Measurements from ENCODE around the gene KRI1.

DNA sequence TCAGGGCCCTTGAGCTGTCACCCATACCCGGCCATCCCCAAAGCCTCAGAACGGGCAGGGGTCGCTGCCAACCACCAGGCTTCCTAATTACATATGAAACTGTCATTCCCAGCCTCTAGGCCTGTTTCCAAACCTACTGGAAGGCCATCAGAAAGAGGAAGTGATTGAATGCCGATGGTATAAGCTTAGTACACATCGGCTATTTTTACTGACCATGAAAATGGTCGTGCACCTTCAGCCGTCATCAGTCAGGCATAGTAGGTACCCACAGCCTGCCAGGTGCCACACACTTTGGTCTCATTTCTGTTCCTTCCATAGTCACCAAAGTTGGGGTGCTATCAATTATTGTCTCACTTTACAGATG is 10.2 kb downstream of the KRI1 start:
- TF ChIP-seq, protein P1, sequence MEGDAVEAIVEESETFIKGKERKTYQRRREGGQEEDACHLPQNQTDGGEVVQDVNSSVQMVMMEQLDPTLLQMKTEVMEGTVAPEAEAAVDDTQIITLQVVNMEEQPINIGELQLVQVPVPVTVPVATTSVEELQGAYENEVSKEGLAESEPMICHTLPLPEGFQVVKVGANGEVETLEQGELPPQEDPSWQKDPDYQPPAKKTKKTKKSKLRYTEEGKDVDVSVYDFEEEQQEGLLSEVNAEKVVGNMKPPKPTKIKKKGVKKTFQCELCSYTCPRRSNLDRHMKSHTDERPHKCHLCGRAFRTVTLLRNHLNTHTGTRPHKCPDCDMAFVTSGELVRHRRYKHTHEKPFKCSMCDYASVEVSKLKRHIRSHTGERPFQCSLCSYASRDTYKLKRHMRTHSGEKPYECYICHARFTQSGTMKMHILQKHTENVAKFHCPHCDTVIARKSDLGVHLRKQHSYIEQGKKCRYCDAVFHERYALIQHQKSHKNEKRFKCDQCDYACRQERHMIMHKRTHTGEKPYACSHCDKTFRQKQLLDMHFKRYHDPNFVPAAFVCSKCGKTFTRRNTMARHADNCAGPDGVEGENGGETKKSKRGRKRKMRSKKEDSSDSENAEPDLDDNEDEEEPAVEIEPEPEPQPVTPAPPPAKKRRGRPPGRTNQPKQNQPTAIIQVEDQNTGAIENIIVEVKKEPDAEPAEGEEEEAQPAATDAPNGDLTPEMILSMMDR (IDR thresholded peaks at IDR 0.05 in 4 of 5, conservative IDR thresholded peaks at IDR 0.05 in 1 of 5): no peak
- no peak for TF ChIP-seq POLR2A (IDR thresholded peaks at IDR 0.05)

Data from gastrocnemius medialis (tissue), 4 donors.